ENCODE measurements around the gene FAAH2. TPM values are rescaled to one million over a fixed set of nuclear protein-coding genes. Genes with fewer than 3 reads are reported as not detected.

FAAH2 gene
- total RNA-seq, 6 experiments from 2014 or later: not detected

GRCh38 chrX:57364145-57364544, 77.6 kb downstream of the FAAH2 start:
- Mint-ChIP-seq H3K4me3 (no peak overlapping the region), H3K4me1 (ENCODE audit: low read depth) (no peaks in the 10 kb centered on the region), H3K27me3 (ENCODE audit: insufficient read depth) (no peaks in the 10 kb centered on the region), H3K36me3 (ENCODE audit: low read depth) (no peaks in the 10 kb centered on the region), H3K9me3 (peaks cover 10% of the 10 kb centered on the region; the same call in 1 of the 2 replicates), H3K27ac (no peak overlapping the region)
- TF ChIP-seq, protein P1, sequence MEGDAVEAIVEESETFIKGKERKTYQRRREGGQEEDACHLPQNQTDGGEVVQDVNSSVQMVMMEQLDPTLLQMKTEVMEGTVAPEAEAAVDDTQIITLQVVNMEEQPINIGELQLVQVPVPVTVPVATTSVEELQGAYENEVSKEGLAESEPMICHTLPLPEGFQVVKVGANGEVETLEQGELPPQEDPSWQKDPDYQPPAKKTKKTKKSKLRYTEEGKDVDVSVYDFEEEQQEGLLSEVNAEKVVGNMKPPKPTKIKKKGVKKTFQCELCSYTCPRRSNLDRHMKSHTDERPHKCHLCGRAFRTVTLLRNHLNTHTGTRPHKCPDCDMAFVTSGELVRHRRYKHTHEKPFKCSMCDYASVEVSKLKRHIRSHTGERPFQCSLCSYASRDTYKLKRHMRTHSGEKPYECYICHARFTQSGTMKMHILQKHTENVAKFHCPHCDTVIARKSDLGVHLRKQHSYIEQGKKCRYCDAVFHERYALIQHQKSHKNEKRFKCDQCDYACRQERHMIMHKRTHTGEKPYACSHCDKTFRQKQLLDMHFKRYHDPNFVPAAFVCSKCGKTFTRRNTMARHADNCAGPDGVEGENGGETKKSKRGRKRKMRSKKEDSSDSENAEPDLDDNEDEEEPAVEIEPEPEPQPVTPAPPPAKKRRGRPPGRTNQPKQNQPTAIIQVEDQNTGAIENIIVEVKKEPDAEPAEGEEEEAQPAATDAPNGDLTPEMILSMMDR (IDR thresholded peaks at IDR 0.05): no peak
- no peak for DNase-seq

DNA sequence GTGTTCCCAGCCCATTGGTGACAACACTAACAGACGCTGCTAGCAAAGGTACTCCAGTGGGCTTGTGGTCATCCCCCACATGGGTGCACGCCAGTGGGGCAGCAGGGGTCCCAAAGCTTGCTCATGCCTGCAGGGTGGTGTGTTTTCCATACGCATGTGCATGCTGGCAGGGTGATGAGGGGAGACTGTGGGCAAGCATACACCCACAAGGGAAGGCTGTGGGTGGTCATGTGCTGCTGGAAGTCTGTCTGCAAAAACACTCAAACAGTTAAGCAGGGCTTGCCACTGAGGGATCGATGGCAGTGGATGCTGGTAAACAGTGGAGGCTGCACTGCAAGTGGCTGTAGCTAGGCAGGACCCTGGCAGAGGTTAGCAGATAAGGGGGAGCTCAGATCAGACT, 79.9 kb downstream of the FAAH2 start:
- Mint-ChIP-seq H3K27ac (no peak overlapping the region), H3K27me3 (ENCODE audit: insufficient read depth) (no peaks in the 10 kb centered on the region), H3K9me3 (peaks cover 7% of the 10 kb centered on the region; the same call in 1 of the 2 replicates), H3K36me3 (ENCODE audit: low read depth) (no peaks in the 10 kb centered on the region), H3K4me1 (ENCODE audit: low read depth) (no peaks in the 10 kb centered on the region), H3K4me3 (no peak overlapping the region)
- no peak for DNase-seq
- TF ChIP-seq, protein P1 (IDR thresholded peaks at IDR 0.05): no peak

GRCh38 chrX:57367649-57368048, 81.1 kb downstream of the FAAH2 start:
- Mint-ChIP-seq H3K36me3 (ENCODE audit: low read depth) (no peaks in the 10 kb centered on the region), H3K9me3 (peaks cover 7% of the 10 kb centered on the region; the same call in 1 of the 2 replicates), H3K4me1 (ENCODE audit: low read depth) (no peaks in the 10 kb centered on the region), H3K27ac (no peak overlapping the region), H3K27me3 (ENCODE audit: insufficient read depth) (no peaks in the 10 kb centered on the region), H3K4me3 (no peak overlapping the region)
- DNase-seq: no peak
- TF ChIP-seq, protein P1 (IDR thresholded peaks at IDR 0.05): no peak

DNA sequence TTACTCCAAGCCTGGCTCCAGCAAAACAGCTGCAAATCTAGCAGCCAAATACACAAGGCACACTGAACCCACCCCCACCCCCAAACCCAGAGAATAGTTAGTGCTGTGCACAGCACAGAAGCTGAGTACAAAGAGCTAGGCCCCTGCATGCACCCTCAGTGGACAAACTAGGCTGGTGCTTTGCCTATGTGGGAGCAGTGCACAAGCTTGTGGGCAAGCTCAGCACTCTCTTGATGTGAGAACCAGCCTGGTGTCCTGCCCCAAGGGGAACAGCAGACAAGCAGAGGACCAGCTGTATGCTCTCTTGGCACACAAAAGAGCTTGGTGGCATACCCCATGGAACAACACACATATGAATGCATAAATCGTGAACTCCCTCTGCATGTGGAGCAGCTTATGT, 81.7 kb downstream of the FAAH2 start:
- no peaks in the 10 kb centered on the region for H3K27me3 Mint-ChIP-seq (ENCODE audit: insufficient read depth)
- H3K27ac Mint-ChIP-seq: no peak overlapping the region
- TF ChIP-seq, protein P1 (IDR thresholded peaks at IDR 0.05): no peak

DNA sequence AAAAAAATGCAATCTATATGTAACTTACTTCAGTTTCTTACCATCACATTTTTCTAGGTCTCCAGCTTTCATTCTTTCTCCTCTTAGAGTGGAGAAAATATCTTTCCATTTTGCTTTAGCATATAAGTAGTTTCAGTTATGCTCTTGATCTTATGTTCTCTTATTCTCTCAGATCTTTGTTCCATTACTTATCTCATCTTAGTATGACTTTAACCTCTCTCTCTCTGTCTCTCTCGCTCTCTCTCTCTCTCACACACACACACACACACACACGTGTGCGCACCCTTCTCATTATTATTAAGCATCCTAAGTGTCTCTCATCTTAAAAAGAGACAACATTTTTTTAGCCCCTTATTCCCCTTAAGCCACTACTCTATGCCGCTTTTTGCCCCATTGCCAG, 92.8 kb downstream of the FAAH2 start:
- DNase-seq: no peak
- H3K9me3 Mint-ChIP-seq: 0 out of 2 replicates have a peak, but pooled peaks cover 4% of the 10 kb centered on the region
- H3K27me3 Mint-ChIP-seq (ENCODE audit: insufficient read depth): no peaks in the 10 kb centered on the region
- H3K4me3 Mint-ChIP-seq: no peak overlapping the region
- TF ChIP-seq, protein P1 (IDR thresholded peaks at IDR 0.05): no peak
- H3K4me1 Mint-ChIP-seq (ENCODE audit: low read depth): no peaks in the 10 kb centered on the region
- H3K27ac Mint-ChIP-seq: no peak overlapping the region
- H3K36me3 Mint-ChIP-seq (ENCODE audit: low read depth): no peaks in the 10 kb centered on the region

More for the DNA sequence above, 81.7 kb downstream of the FAAH2 start:
- H3K4me1 Mint-ChIP-seq (ENCODE audit: low read depth): no peaks in the 10 kb centered on the region
- H3K9me3 Mint-ChIP-seq: peaks cover 7% of the 10 kb centered on the region; the same call in 1 of the 2 replicates
- no peak for DNase-seq
- no peaks in the 10 kb centered on the region for H3K36me3 Mint-ChIP-seq (ENCODE audit: low read depth)
- no peak overlapping the region for H3K4me3 Mint-ChIP-seq

Measured in HFFc6 (cell line).